IMR-90 (cell line): ENCODE results near the gene LRRC7. TPM values are rescaled to one million over a fixed set of nuclear protein-coding genes. Genes with fewer than 3 reads are reported as not detected.

ENCODE experiments used
- ATAC-seq: fragments of 200-7000 bp; cut with Tn5 transposase; 2 replicates; pipeline ENCODE4 v1.9.1; 2020; ENCODE audit warnings: low read depth, mild to moderate bottlenecking, moderate library complexity
- BruUV-seq: library from RNA; stranded (reverse); fragments of 400-500 nt; replicated peaks from 2 replicates; lab custom pipeline; 2021; lab: Mats Ljungman, UMichigan
- CTCF ChIA-PET: fragments of 300-600 bp; formaldehyde crosslinking; extraction: SDS; loops from one replicate; lab custom pipeline; 2021; ENCODE audit warnings: antibody characterized with exemption; lab: Yijun Ruan, JAX
- POLR2A ChIA-PET: fragments of 300-600 bp; sonication (Branson Sonifier 250); formaldehyde crosslinking; loops from one replicate; lab custom pipeline; 2022; ENCODE audit warnings: antibody characterized with exemption; ENCODE audit not compliant: unreplicated experiment; lab: Charles Lee
- DNase-seq: peaks from one replicate; pipeline ENCODE4 v3.0.0; 2013
- H2AFZ ChIP-seq: replicated peaks from 2 replicates; pipeline ENCODE3; 2013; ENCODE audit warnings: low read length, mild to moderate bottlenecking; ENCODE audit not compliant: poor library complexity
- H2AK5ac ChIP-seq: 2 replicates; pipeline ENCODE4 v1.6.1; 2013; ENCODE audit warnings: low read depth, low read length, inconsistent platforms
- H2AK9ac ChIP-seq: replicated peaks from 2 replicates; pipeline ENCODE3; 2013; ENCODE audit warnings: mild to moderate bottlenecking, low read depth, low read length, moderate library complexity; ENCODE audit not compliant: poor library complexity
- H2BK120ac ChIP-seq: 2 replicates; pipeline ENCODE4 v1.6.1; 2013; ENCODE audit warnings: low read depth, low read length, inconsistent platforms
- H2BK15ac ChIP-seq: 3 replicates; pipeline ENCODE4 v1.6.1; 2013; ENCODE audit warnings: low read depth, low read length, inconsistent platforms
- H2BK20ac ChIP-seq: 2 replicates; pipeline ENCODE4 v1.6.1; 2013; ENCODE audit warnings: low read depth, mild to moderate bottlenecking, inconsistent platforms, low read length, moderate library complexity
- H2BK5ac ChIP-seq: 2 replicates; pipeline ENCODE4 v1.6.1; 2013; ENCODE audit warnings: mild to moderate bottlenecking, low read depth, low read length, inconsistent platforms; ENCODE audit not compliant: poor library complexity, severe bottlenecking
- H3K14ac ChIP-seq: replicated peaks from 2 replicates; pipeline ENCODE4 v1.6.1; 2013; ENCODE audit warnings: low read depth, low read length, inconsistent platforms
- H3K18ac ChIP-seq: 2 replicates; pipeline ENCODE4 v1.6.1; 2013; ENCODE audit warnings: low read depth, low read length, control low read depth
- H3K23ac ChIP-seq: 2 replicates; pipeline ENCODE4 v1.6.1; 2013; ENCODE audit warnings: low read depth, low read length, inconsistent platforms
- H3K27ac ChIP-seq: 2 replicates; pipeline ENCODE4 v1.5.1; 2013; ENCODE audit warnings: mild to moderate bottlenecking, control low read depth, low read length; ENCODE audit not compliant: insufficient read depth
- H3K27me3 ChIP-seq: 2 replicates; pipeline ENCODE4 v1.6.1; 2013; ENCODE audit warnings: low read length; ENCODE audit not compliant: control insufficient read depth, insufficient read depth
- H3K36me3 ChIP-seq: 2 replicates; pipeline ENCODE4 v1.6.1; 2013; ENCODE audit warnings: low read length, mixed read lengths; ENCODE audit not compliant: control insufficient read depth, insufficient read depth
- H3K4ac ChIP-seq: 2 replicates; pipeline ENCODE4 v1.6.1; 2013; ENCODE audit warnings: low read depth, low read length, inconsistent platforms
- H3K4me1 ChIP-seq: 2 replicates; pipeline ENCODE4 v1.6.1; 2013; ENCODE audit warnings: low read length, mixed read lengths; ENCODE audit not compliant: control insufficient read depth, insufficient read depth
- H3K4me2 ChIP-seq: 2 replicates; pipeline ENCODE4 v1.6.1; 2013; ENCODE audit warnings: low read depth, mild to moderate bottlenecking, control low read depth, low read length, moderate library complexity
- H3K4me3 ChIP-seq: 2 replicates; pipeline ENCODE4 v1.5.1; 2013; ENCODE audit warnings: low read depth, mild to moderate bottlenecking, control low read depth, low read length, moderate library complexity; ENCODE audit not compliant: insufficient read depth
- H3K56ac ChIP-seq: 2 replicates; pipeline ENCODE4 v1.6.1; 2013; ENCODE audit warnings: low read length, inconsistent platforms; ENCODE audit not compliant: insufficient read depth; ENCODE audit errors: extremely low read depth
- H3K79me1 ChIP-seq, 2 experiments: 2 replicates each; pipeline ENCODE4 v1.6.1; 2013; ENCODE audit warnings: low read length in 2 of 2, inconsistent platforms in 1 of 2, low read depth in 1 of 2
- H3K9ac ChIP-seq: 2 replicates; pipeline ENCODE4 v1.6.1; 2013; ENCODE audit warnings: low read depth, low read length, control low read depth
- H3K9me1 ChIP-seq: 2 replicates; pipeline ENCODE4 v1.6.1; 2013; ENCODE audit warnings: low read length, inconsistent platforms; ENCODE audit not compliant: insufficient read depth
- H3K9me3 ChIP-seq: 2 replicates; pipeline ENCODE4 v1.6.1; 2013; ENCODE audit warnings: low read length; ENCODE audit not compliant: control insufficient read depth, insufficient read depth
- H4K20me1 ChIP-seq: 2 replicates; pipeline ENCODE4 v1.6.1; 2013; ENCODE audit warnings: low read length, inconsistent platforms; ENCODE audit not compliant: insufficient read depth
- H4K5ac ChIP-seq: 2 replicates; pipeline ENCODE4 v1.6.1; 2013; ENCODE audit warnings: mild to moderate bottlenecking, low read depth, low read length, control low read depth
- H4K8ac ChIP-seq, 2 experiments: 2 replicates each; pipeline ENCODE4 v1.6.1; 2013; ENCODE audit warnings: low read depth in 2 of 2, low read length in 2 of 2, control low read depth in 1 of 2, inconsistent platforms in 1 of 2
- H4K91ac ChIP-seq: 2 replicates; pipeline ENCODE4 v1.6.1; 2013; ENCODE audit warnings: low read depth, low read length, inconsistent platforms; ENCODE audit not compliant: insufficient read depth
- CHD1 ChIP-seq: IDR thresholded peaks from 2 replicates; pipeline ENCODE4 v1.6.1; 2012; ENCODE audit warnings: low read depth, low read length, improper control_type of control experiment
- FOS ChIP-seq: fragments of 150-350 bp; IDR thresholded peaks from 2 replicates; pipeline ENCODE4 v1.6.1; 2016; ENCODE audit warnings: low read depth, low read length
- MAFK ChIP-seq: IDR thresholded peaks from 2 replicates; pipeline ENCODE4 v1.6.1; 2012; ENCODE audit warnings: low read depth, low read length, improper control_type of control experiment
- MAZ ChIP-seq: IDR thresholded peaks from 2 replicates; pipeline ENCODE4 v1.6.1; 2012; ENCODE audit warnings: low read depth, mild to moderate bottlenecking, low read length, improper control_type of control experiment, moderate library complexity, borderline replicate concordance
- NFE2L2 ChIP-seq: fragments of 150-350 bp; IDR thresholded peaks from 2 replicates; pipeline ENCODE4 v1.6.1; 2016; ENCODE audit warnings: low read depth, mild to moderate bottlenecking, low read length
- POLR2A ChIP-seq: IDR thresholded peaks from 2 replicates; pipeline ENCODE4 v1.6.1; 2012; ENCODE audit warnings: mild to moderate bottlenecking, low read depth, low read length
- RAD21 ChIP-seq: IDR thresholded peaks from 2 replicates; pipeline ENCODE4 v1.6.1; 2012; ENCODE audit warnings: low read length, improper control_type of control experiment
- RFX5 ChIP-seq: IDR thresholded peaks from 2 replicates; pipeline ENCODE4 v1.8.0; 2012; ENCODE audit warnings: low read depth, mild to moderate bottlenecking, low read length, moderate library complexity
- USF2 ChIP-seq: fragments of 150-350 bp; IDR thresholded peaks from 2 replicates; pipeline ENCODE4 v1.6.1; 2017; ENCODE audit warnings: mild to moderate bottlenecking, antibody characterized with exemption, low read length, low read depth
- WGBS, 2 experiments: methylation state at CpG; one replicate each; pipeline versions ENCODE4 v1.1.5 to v1.1.7; 2013; ENCODE audit warnings: missing lambda C conversion rate in 2 of 2; ENCODE audit not compliant: insufficient read length in 1 of 2; ENCODE audit errors: extremely low coverage in 2 of 2; 5-methylcytosine and 5-hydroxymethylcytosine counted together
- dilution Hi-C: fragments of 300-500 bp; cut with HindIII; formaldehyde crosslinking; loops from one replicate; pipeline ENCODE4 v1.14.3; 2018; ENCODE audit warnings: low sequenced_read_pairs; ENCODE audit not compliant: unreplicated experiment
- in situ Hi-C: fragments of 300-500 bp; cut with MboI; formaldehyde crosslinking; loops from 3 replicates; pipeline ENCODE4 v1.14.3; 2019; ENCODE audit warnings: low sequenced_read_pairs, inconsistent platforms, mixed read lengths
- intact Hi-C: fragments of 100-400 bp; cut with micrococcal nuclease; formaldehyde crosslinking; loops from 2 replicates; pipeline ENCODE4 v1.10.0; 2022
- polyA plus RNA-seq, 3 experiments: library from polyadenylated mRNA; depleted of rRNA; stranded (reverse); fragments of >200 nt; gene quantifications; 2 replicates each; pipeline ENCODE4 v1.2.3, GENCODE V29; 2012; ENCODE audit warnings: low replicate concordance in 1 of 3
- total RNA-seq: library from RNA; depleted of rRNA; stranded (reverse); fragments of >200 nt; gene quantifications from 2 replicates; pipeline ENCODE4 v1.2.3, GENCODE V29; 2012

LRRC7 gene
- total and polyA plus RNA-seq, 2 of the 4 experiments (the other 2 are of a cell fraction), result under 0.01 to 0.02 TPM

- no peak for ATAC-seq
- Histone ChIP-seq H3K18ac (no peak overlapping the region), H3K4me2 (no peak overlapping the region), H2BK15ac (no peak overlapping the region), H3K23ac (no peak overlapping the region), H4K20me1 (no peaks in the 10 kb centered on the region), H3K4me3 (no peak overlapping the region), H2BK20ac (no peak overlapping the region), H4K5ac (no peak overlapping the region), H4K8ac (no peak overlapping the region), H3K27ac (no peak overlapping the region), H3K79me1 (no peaks in the 10 kb centered on the region), H3K4me1 (no peaks in the 10 kb centered on the region), H3K9ac (no peak overlapping the region), H2BK5ac (no peak overlapping the region), H2AK9ac (no peak overlapping the region), H2AFZ (no peak overlapping the region), H3K56ac (no peak overlapping the region), H3K4ac (no peak overlapping the region), H2BK120ac (no peak overlapping the region), H3K14ac (no peak overlapping the region), H3K9me1 (no peaks in the 10 kb centered on the region), H2AK5ac (no peak overlapping the region), H3K27me3 (no peaks in the 10 kb centered on the region), H3K36me3 (no peaks in the 10 kb centered on the region), H4K91ac (no peak overlapping the region), H3K9me3 (no peaks in the 10 kb centered on the region)
- BruUV-seq, result no TSS peak
- WGBS, 2 experiments, result no CpG with 5 or more reads among the region's 6 CpGs
- no peak for DNase-seq
- POLR2A ChIA-PET, result no interaction called here
- dilution Hi-C loops (no loop called here), in situ Hi-C loops (no loop called here), intact Hi-C loops (no loop called here)
- CTCF ChIA-PET, result interaction anchor here (0.7 kb wide), 1 partner anchor 928 kb away, joined by 3 read pairs; no protein-coding TSS in a partner anchor
- no peak for TF ChIP-seq MAZ
- no peak for TF ChIP-seq POLR2A
- TF ChIP-seq RAD21, result no peak
- TF ChIP-seq NFE2L2, result no peak
- TF ChIP-seq MAFK, result no peak
- no peak for TF ChIP-seq USF2
- no peak for TF ChIP-seq FOS
- no peak for TF ChIP-seq RFX5
- no peak for TF ChIP-seq CHD1
These were observed 24.6 kb downstream of the LRRC7 start for GRCh38 chr1:69592341-69592740.
